HG03457 (cell line): ENCODE results near the gene ZFR.
A peak's percentile ranks its signal among the peaks of the same experiment; 100 is the strongest.
"Not testable (repeated sequence)": the region's sequence is repeated elsewhere in the genome, so short reads cannot be mapped to it uniquely, and the experiment has no call there.

Experiments
- ATAC-seq: cut with Tn5 transposase; IDR thresholded peaks from one replicate; pipeline ENCODE4 v1.9.1; 2021; ENCODE audit warnings: moderate number of reproducible peaks; ENCODE audit not compliant: unreplicated experiment

The ZFR gene

GRCh38 chr5:32325062-32325461, 119.5 kb downstream of the ZFR start:
- no peak for ATAC-seq

GRCh38 chr5:32323741-32324140, 120.8 kb downstream of the ZFR start:
- ATAC-seq, result no peak

GRCh38 chr5:32322882-32323281, 121.7 kb downstream of the ZFR start:
- no peak for ATAC-seq

- ATAC-seq, result not testable (repeated sequence)
Observed at GRCh38 chr5:32321787-32322186, 122.8 kb downstream of the ZFR start.

GRCh38 chr5:32320576-32320975, 124.0 kb downstream of the ZFR start:
- ATAC-seq, result no peak

GRCh38 chr5:32319926-32320543, 124.5 kb downstream of the ZFR start:
- ATAC-seq, result no peak

- no peak for ATAC-seq
Observed at GRCh38 chr5:32319392-32319791, 125.1 kb downstream of the ZFR start.

- no peak for ATAC-seq
Observed at GRCh38 chr5:32317041-32317440, 127.5 kb downstream of the ZFR start.

GRCh38 chr5:32315221-32316014, 129.1 kb downstream of the ZFR start:
- no peak for ATAC-seq

GRCh38 chr5:32314658-32315057, 129.9 kb downstream of the ZFR start:
- ATAC-seq, result no peak

- ATAC-seq, result not testable (repeated sequence)
Observed at GRCh38 chr5:32314152-32314488, 130.4 kb downstream of the ZFR start.

- ATAC-seq, result peak; percentile 97
Observed at GRCh38 chr5:32312595-32313332, 131.8 kb downstream of the ZFR start, which contains the start of gene MTMR12. MTMR12 (minus strand) TSS chr5:32312939; CDS start chr5:32312838, 101 bp downstream.

GRCh38 chr5:32312197-32312594, 132.3 kb downstream of the ZFR start:
- peak; percentile 19 for ATAC-seq

GRCh38 chr5:32311404-32312196, 132.9 kb downstream of the ZFR start:
- ATAC-seq, result no peak

GRCh38 chr5:32309761-32310160, 134.8 kb downstream of the ZFR start:
- ATAC-seq, result no peak

- no peak for ATAC-seq
Observed at GRCh38 chr5:32308946-32309345, 135.6 kb downstream of the ZFR start.

GRCh38 chr5:32307769-32308194, 136.8 kb downstream of the ZFR start:
- no peak for ATAC-seq

- no peak for ATAC-seq
Observed at GRCh38 chr5:32304622-32305021, 139.9 kb downstream of the ZFR start.
